Osteocyte (in vitro differentiated cells): ENCODE measurements around the gene FLAD1. TPM values are rescaled to one million over a fixed set of nuclear protein-coding genes. Genes with fewer than 3 reads are reported as not detected.

Experiments
- DNase-seq: peaks from one replicate; pipeline ENCODE4 v3.0.0; 2021; ENCODE audit warnings: mixed read lengths; ENCODE audit not compliant: unreplicated experiment; ENCODE audit errors: extremely low spot score
- H3K27ac Mint-ChIP-seq: one replicate; pipeline ENCODE4 v1.8.0; 2021; ENCODE audit warnings: mild to moderate bottlenecking, mixed read lengths; ENCODE audit not compliant: unreplicated experiment
- H3K27me3 Mint-ChIP-seq: one replicate; pipeline ENCODE4 v1.8.0; 2021; ENCODE audit warnings: mixed read lengths; ENCODE audit not compliant: unreplicated experiment
- H3K36me3 Mint-ChIP-seq: one replicate; pipeline ENCODE4 v1.8.0; 2021; ENCODE audit warnings: mixed read lengths; ENCODE audit not compliant: unreplicated experiment
- H3K4me1 Mint-ChIP-seq: one replicate; pipeline ENCODE4 v1.8.0; 2021; ENCODE audit warnings: mixed read lengths; ENCODE audit not compliant: unreplicated experiment
- H3K4me3 Mint-ChIP-seq: one replicate; pipeline ENCODE4 v1.8.0; 2021; ENCODE audit warnings: mild to moderate bottlenecking, moderate library complexity, mixed read lengths; ENCODE audit not compliant: unreplicated experiment
- H3K9me3 Mint-ChIP-seq: one replicate; pipeline ENCODE4 v1.8.0; 2021; ENCODE audit warnings: mixed read lengths; ENCODE audit not compliant: unreplicated experiment
- CTCF ChIP-seq: fragments of 200-600 bp; sonication (generic); IDR thresholded peaks from 2 replicates; pipeline ENCODE4 v1.5.0; 2021; ENCODE audit warnings: antibody characterized with exemption, mild to moderate bottlenecking, moderate library complexity
- total RNA-seq: library from RNA; stranded (reverse); gene quantifications from 2 replicates; pipeline ENCODE4 v1.2.1, GENCODE V29; 2021

The FLAD1 gene
- total RNA-seq, 1 donor from 2014 or later: 31.2 TPM

- Mint-ChIP-seq H3K4me3 (no peak overlapping the region), H3K9me3 (no peaks in the 10 kb centered on the region), H3K36me3 (peaks cover 13% of the 10 kb centered on the region), H3K27me3 (no peaks in the 10 kb centered on the region), H3K4me1 (peaks cover 47% of the 10 kb centered on the region), H3K27ac (no peak overlapping the region)
- DNase-seq: no peak
- TF ChIP-seq CTCF: no peak
Measured at GRCh38 chr1:154969860-154970452, 13.2 kb upstream of the FLAD1 start.

DNA sequence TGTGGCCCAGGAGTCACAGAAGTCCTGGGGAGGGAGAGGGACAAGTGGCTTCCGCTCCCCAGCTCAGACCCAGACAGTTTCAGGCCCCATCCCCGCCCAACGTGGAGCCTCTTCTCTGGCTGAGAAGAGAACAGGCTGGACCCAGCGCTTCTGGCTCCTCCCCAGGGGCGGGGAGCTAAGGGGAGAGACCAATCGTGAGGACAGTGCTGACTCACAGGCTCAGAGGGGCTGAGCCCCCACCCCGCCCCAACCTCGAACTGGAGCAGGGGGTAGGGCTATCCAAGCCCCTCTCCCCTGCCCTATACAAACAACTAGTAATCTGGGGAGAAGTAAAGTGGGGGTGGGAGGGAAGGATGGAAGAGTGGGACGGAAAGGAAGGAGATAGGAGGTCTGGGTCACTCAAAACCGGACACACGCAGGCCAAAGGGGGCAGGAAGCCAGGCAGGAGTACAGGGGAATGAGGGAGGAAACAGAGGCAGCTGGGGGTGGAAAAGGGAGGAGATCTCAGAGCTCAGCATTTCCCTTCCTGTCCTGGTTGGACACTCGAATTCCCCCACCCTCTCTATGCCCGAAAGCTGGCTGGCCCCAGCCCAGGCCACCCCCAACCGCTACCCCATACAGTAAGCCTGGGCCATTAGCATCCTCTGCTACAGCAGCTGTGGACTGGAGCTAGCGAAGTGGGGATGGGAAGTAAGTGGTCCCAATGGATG lies 12.4 kb upstream of the FLAD1 start, which contains the start of gene SHC1:
SHC1 (minus strand) TSS at position 117 of the 710 bp plus-strand sequence. CDS start 221 bp downstream, outside the sequence.
- H3K36me3 Mint-ChIP-seq: peaks cover 8% of the 10 kb centered on the region
- no peak within 1 kb of the TSS for H3K27ac Mint-ChIP-seq
- no peaks in the 10 kb centered on the region for H3K27me3 Mint-ChIP-seq
- peaks cover 45% of the 10 kb centered on the region for H3K4me1 Mint-ChIP-seq
- TF ChIP-seq CTCF: no peak
- peak; percentile 96 for DNase-seq
- H3K4me3 Mint-ChIP-seq: no peak within 1 kb of the TSS
- no peaks in the 10 kb centered on the region for H3K9me3 Mint-ChIP-seq

DNA sequence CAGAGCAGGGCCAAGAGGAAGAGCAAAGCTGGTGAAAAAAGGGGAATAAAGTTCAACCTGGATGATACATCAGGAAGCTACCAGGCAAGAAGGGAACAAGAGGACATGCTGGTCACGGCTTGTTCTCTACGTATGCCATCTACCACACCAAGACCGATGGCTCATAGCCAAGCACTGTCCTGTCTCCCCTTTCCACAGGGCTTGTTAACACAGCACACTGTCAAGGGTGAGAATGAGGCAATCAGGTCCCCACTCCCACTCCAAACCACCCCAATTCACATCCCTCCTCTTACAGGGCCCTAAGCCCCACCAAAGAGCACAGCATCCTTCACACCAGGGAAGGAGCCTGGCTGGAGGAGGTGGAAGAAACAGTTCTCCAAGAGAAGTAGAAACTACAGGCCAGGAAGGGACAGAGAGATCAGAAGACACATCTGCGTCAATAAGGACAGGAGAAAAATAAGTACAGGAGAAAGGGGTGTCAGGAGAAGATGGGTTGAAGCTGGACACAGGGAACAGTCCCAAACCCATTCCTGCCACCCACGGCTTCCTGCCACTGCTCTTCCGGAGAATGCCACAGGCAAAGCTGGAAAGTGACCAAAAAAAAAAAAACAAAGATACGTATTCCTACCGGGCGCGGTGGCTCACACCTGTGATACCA lies 11.7 kb upstream of the FLAD1 start:
- DNase-seq: no peak
- no peak for TF ChIP-seq CTCF
- no peak overlapping the region for H3K27ac Mint-ChIP-seq
- no peaks in the 10 kb centered on the region for H3K9me3 Mint-ChIP-seq
- no peaks in the 10 kb centered on the region for H3K27me3 Mint-ChIP-seq
- peaks cover 45% of the 10 kb centered on the region for H3K4me1 Mint-ChIP-seq
- no peak overlapping the region for H3K4me3 Mint-ChIP-seq
- peaks cover 7% of the 10 kb centered on the region for H3K36me3 Mint-ChIP-seq

- H3K4me1 Mint-ChIP-seq: peaks cover 45% of the 10 kb centered on the region
Measured at GRCh38 chr1:154972213-154972516, 11.0 kb upstream of the FLAD1 start.

More at GRCh38 chr1:154972213-154972516, 11.0 kb upstream of the FLAD1 start:
- TF ChIP-seq CTCF: no peak
- DNase-seq: no peak
- no peak overlapping the region for H3K4me3 Mint-ChIP-seq
- no peaks in the 10 kb centered on the region for H3K9me3 Mint-ChIP-seq
- H3K27me3 Mint-ChIP-seq: no peaks in the 10 kb centered on the region
- H3K36me3 Mint-ChIP-seq: peaks cover 4% of the 10 kb centered on the region
- no peak overlapping the region for H3K27ac Mint-ChIP-seq
